Adrenal gland (tissue), 12 donors: ENCODE results near the gene TRAPPC2B. TPM values are rescaled to one million over a fixed set of nuclear protein-coding genes. Genes with fewer than 3 reads are reported as not detected.

ENCODE experiments used
- DNase-seq, 7 donors: peaks; one replicate each; pipeline ENCODE4 v3.0.0-alpha.2; 2019 to 2020
- H3K27ac ChIP-seq, 5 donors: fragments of 200-600 bp; sonication (generic) in 4 of 5; 1 replicate in 3 of 5; 2 replicates in 2 of 5; pipeline versions ENCODE4 v1.5.1 to v1.8.0; 2016 to 2020; ENCODE audit warnings: mild to moderate bottlenecking in 1 of 5
- H3K27me3 ChIP-seq: fragments of 200-600 bp; 2 replicates; pipeline ENCODE4 v1.8.0; 2021
- H3K36me3 ChIP-seq, 2 donors: fragments of 200-600 bp; replicated peaks in 1 of 2; 1 replicate in 1 of 2; 2 replicates in 1 of 2; pipeline versions ENCODE4 v1.5.1 to v1.8.0; 2018 to 2022
- H3K4me1 ChIP-seq, 2 donors: fragments of 200-600 bp; replicated peaks in 1 of 2; 1 replicate in 1 of 2; 2 replicates in 1 of 2; pipeline versions ENCODE4 v1.5.1 to v1.8.0; 2018 to 2021
- H3K4me3 ChIP-seq, 4 donors: fragments of 200-600 bp; sonication (generic) in 3 of 4; one replicate each; pipeline ENCODE4 v1.5.1; 2016 to 2018
- H3K9me3 ChIP-seq, 3 donors: fragments of 200-600 bp; sonication (generic) in 1 of 3; replicated peaks in 1 of 3; 1 replicate in 2 of 3; 2 replicates in 1 of 3; pipeline versions ENCODE4 v1.5.1 to v1.8.0; 2016 to 2021
- CTCF ChIP-seq, 6 experiments: fragments of 450-650 bp in 4 of 6; fragments of 200-600 bp in 2 of 6; sonication (generic) in 1 of 6; IDR thresholded peaks; 1 replicate in 5 of 6; 2 replicates in 1 of 6; pipeline versions ENCODE4 v1.5.1 to v1.8.0; 2016 to 2021; ENCODE audit warnings: antibody characterized with exemption in 6 of 6, mild to moderate bottlenecking in 2 of 6, moderate library complexity in 1 of 6
- POLR2A ChIP-seq, 2 donors: fragments of 450-650 bp; IDR thresholded peaks; one replicate each; pipeline ENCODE4 v1.6.1; 2017; ENCODE audit warnings: antibody characterized with exemption in 2 of 2, mild to moderate bottlenecking in 2 of 2, moderate library complexity in 1 of 2
- WGBS, 4 donors: extraction: QIAGEN DNeasy Blood & Tissue Kit in 2 of 4; methylation state at CpG; one replicate each; pipeline versions ENCODE4 v1.1.5 to v1.1.7; 2013 to 2017; 5-methylcytosine and 5-hydroxymethylcytosine counted together
- intact Hi-C, 2 donors: fragments of 100-400 bp; cut with DNase I; formaldehyde crosslinking; loops; one replicate each; pipeline versions ENCODE4 v1.14.1 to v1.15.0; 2022 to 2023
- polyA plus RNA-seq, 3 donors: library from polyadenylated mRNA; stranded (reverse); fragments of 200-250 nt in 2 of 3; fragments of 350-450 nt in 1 of 3; fragmentation: Illumina TruSeq in 1 of 3; extraction: RNeasy Lipid Tissue Mini Kit (QIAGEN cat#74804) in 1 of 3; gene quantifications; one replicate each; pipeline ENCODE4 v1.2.3, GENCODE V29; 2013 to 2014
- total RNA-seq, 9 donors: library from RNA; depleted of rRNA in 4 of 9; stranded (reverse); fragments of >200 nt in 4 of 9; fragments of 120-200 nt in 1 of 9; fragmentation: NEBNext Ultra II Directional in 1 of 9; extraction: Animal tissue kit (Norgen Biotek cat#: 25700) in 1 of 9; gene quantifications; one replicate each; pipeline versions ENCODE4 v1.1.0 to v1.2.4, GENCODE V29; 2013 to 2023
- donor health status: healthy with polysubstance abuse.
- donor health status: Bipolar disorder and iron deficiency.
- donor health status: DM: yes; HTN: yes; CAD: no.
- donor health status: DM: no; HTN: no; CAD: no.
- donor health status: DM: no; HTN: no; CAD: no.
- donor health status: DM: yes; HTN: yes; CAD: no.

The TRAPPC2B gene
- total and polyA plus RNA-seq, 12 donors: 12.6 to 72.8 (median 27.1) TPM

- Histone ChIP-seq H3K9me3 (no peaks in the 10 kb centered on the region), H3K4me1 (peaks cover 19 to 21% of the 10 kb centered on the region in 2 donors), H3K27me3 (no peaks in the 10 kb centered on the region), H3K36me3 (peaks cover 0 to 15% of the 10 kb centered on the region in 2 donors), H3K4me3 (peak overlapping the region; percentile 11 to 85 (median 66)), H3K27ac (peak overlapping the region; percentile 69 to 91 (median 87))
- DNase-seq: no peak
- TF ChIP-seq CTCF (IDR thresholded peaks at IDR 0.05) (no peak), POLR2A (IDR thresholded peaks at IDR 0.05) (no peak)
- intact Hi-C loops: no loop called here
- WGBS, 4 donors: 0% methylated on average over 1 of the region's 1 CpG
Observed at GRCh38 chr19:57319869-57320179, 43.5 kb upstream of the TRAPPC2B start.

DNA sequence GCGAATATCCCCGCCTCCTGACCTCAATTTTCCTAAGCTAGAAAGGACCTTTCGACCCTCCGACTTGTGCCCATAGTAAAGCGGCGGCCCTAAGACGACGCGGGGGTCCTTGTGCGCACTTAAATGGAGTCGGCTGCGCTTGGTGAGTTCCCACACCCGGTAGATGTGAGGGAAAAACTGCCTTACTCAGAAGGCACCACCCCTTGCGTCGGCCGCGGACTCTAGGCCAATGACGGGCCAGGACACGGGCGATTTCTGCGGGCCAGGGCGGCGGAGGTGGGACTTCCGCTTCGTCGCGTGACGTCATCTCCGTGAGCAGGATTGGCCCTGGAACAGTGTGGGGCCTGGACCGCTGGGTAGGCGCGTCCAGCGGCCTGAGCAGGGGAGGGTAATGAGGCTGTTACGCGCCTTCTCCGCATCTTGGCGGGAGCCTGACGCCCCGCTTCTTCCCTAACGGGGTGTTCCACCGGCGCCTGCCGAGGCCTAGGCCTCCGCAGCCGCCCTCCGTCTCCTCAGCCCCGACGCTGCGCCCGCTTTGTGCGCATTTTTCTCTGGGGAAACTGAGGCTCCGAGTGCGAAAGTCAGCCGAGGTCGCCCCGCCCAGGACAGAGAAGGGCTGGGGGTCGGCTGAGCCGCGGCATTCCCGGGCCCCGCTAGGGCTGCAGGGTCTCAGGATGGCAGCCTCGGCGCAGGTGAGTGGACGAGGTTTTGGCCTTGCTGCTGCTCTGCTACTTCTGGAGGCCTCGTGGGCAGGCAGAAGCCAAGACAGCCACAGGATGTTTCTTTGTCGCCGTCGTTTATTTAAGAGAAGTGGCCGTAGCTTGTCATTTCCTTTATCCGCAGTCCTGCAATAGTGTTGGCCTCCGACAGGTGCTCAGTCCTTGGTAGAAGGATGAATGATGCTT is 42.9 kb upstream of the TRAPPC2B start, which contains the start of gene ZNF543:
ZNF543 (plus strand) TSS at position 293 of the 905 bp plus-strand sequence; CDS start at position 675, 382 bp downstream.
- H3K36me3 ChIP-seq: peaks cover 0 to 21% of the 10 kb centered on the region in 2 donors
- WGBS, 4 donors: 0 to 2% (median 0%) methylated on average over 20 to 71 of the region's 71 CpGs
- H3K27ac ChIP-seq: peak within 1 kb of the TSS; percentile 69 to 91 (median 87)
- intact Hi-C loops: no loop called here
- peaks cover 19 to 21% of the 10 kb centered on the region in 2 donors for H3K4me1 ChIP-seq
- peak; percentile 35 to 88 for TF ChIP-seq POLR2A (IDR thresholded peaks at IDR 0.05)
- peak in 3 of 6 experiments; percentile 3 to 23 (median 12) for TF ChIP-seq CTCF (IDR thresholded peaks at IDR 0.05)
- peak; percentile 96 to 99 (median 98) for DNase-seq
- peak within 1 kb of the TSS; percentile 64 to 85 (median 71) for H3K4me3 ChIP-seq
- no peaks in the 10 kb centered on the region for H3K27me3 ChIP-seq
- H3K9me3 ChIP-seq: no peaks in the 10 kb centered on the region

- peak overlapping the region; percentile 11 to 85 (median 69) for H3K4me3 ChIP-seq
- WGBS, 4 donors: 25 to 34% (median 29%) methylated on average over 8 of the region's 8 CpGs
- H3K4me1 ChIP-seq: peaks cover 19 to 21% of the 10 kb centered on the region in 2 donors
- H3K36me3 ChIP-seq: peaks cover 0 to 28% of the 10 kb centered on the region in 2 donors
- TF ChIP-seq POLR2A (IDR thresholded peaks at IDR 0.05) (no peak), CTCF (IDR thresholded peaks at IDR 0.05) (no peak)
- intact Hi-C loops: no loop called here
- DNase-seq: no peak
- H3K27me3 ChIP-seq: no peaks in the 10 kb centered on the region
- H3K9me3 ChIP-seq: no peaks in the 10 kb centered on the region
- H3K27ac ChIP-seq: peak overlapping the region in 3 of 5 donors; percentile 84 to 91 (median 87)
Observed at GRCh38 chr19:57321116-57321515, 42.2 kb upstream of the TRAPPC2B start.

DNA sequence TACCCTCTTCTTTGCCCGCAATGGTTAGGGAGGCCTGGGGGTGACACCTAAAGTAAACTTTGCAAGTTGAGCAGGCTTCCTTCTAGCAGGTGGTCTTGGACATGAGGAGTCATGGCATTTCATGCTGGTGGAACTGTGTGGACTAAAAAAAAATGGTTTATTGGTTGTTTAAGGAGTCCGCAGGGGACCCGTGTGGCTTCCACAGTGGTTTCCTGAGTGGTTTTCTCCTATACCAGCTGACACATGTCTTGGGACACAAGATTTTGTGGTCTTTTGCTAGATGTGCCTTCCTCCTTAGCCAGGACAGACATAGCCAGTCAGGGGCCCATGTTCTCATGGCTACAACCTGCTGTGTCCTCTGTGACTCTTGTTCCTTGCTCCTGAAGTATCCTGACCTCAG is 41.6 kb upstream of the TRAPPC2B start:
- no peak for DNase-seq
- Histone ChIP-seq H3K27ac (peak overlapping the region in 1 of 5 donors; percentile 91), H3K4me1 (peaks cover 19 to 21% of the 10 kb centered on the region in 2 donors), H3K4me3 (peak overlapping the region in 1 of 4 donors; percentile 64), H3K9me3 (no peaks in the 10 kb centered on the region), H3K36me3 (peaks cover 0 to 34% of the 10 kb centered on the region in 2 donors), H3K27me3 (no peaks in the 10 kb centered on the region)
- intact Hi-C loops: no loop called here
- WGBS, 4 donors: 61 to 74% (median 67%) methylated on average over 3 of the region's 3 CpGs
- TF ChIP-seq POLR2A (IDR thresholded peaks at IDR 0.05) (no peak), CTCF (IDR thresholded peaks at IDR 0.05) (no peak)
